ELR (cell line): ENCODE data around the gene IL11RA.
A peak's percentile ranks its signal among the peaks of the same experiment; 100 is the strongest.

Experiments
- DNase-seq: peaks from one replicate; pipeline ENCODE4 v3.0.0-alpha.2; 2015; ENCODE audit warnings: low read depth

Gene IL11RA

GRCh38 chr9:34687276-34688030 is 35.5 kb downstream of the IL11RA start:
- DNase-seq, result no peak

- DNase-seq, result no peak
These were observed 36.5 kb downstream of the IL11RA start for GRCh38 chr9:34688329-34689115.

- no peak for DNase-seq
These were observed 37.1 kb downstream of the IL11RA start for GRCh38 chr9:34689116-34689470.

- DNase-seq, result no peak
These were observed 37.5 kb downstream of the IL11RA start for GRCh38 chr9:34689512-34689911.

GRCh38 chr9:34690983-34691935 is 39.3 kb downstream of the IL11RA start, which contains the start of gene CCL19:
Gene CCL19 (minus strand): TSS chr9:34691276. CDS start chr9:34691139, 137 bp downstream.
- DNase-seq, result no peak

- no peak for DNase-seq
These were observed 39.9 kb downstream of the IL11RA start for GRCh38 chr9:34691936-34692315.

- no peak for DNase-seq
These were observed 41.6 kb downstream of the IL11RA start for GRCh38 chr9:34693560-34693959.

- DNase-seq, result no peak
These were observed 42.8 kb downstream of the IL11RA start for GRCh38 chr9:34694811-34695210.

GRCh38 chr9:34701023-34701768 is 49.2 kb downstream of the IL11RA start:
- peak; percentile 65 for DNase-seq

- peak; percentile 79 for DNase-seq
These were observed 50.1 kb downstream of the IL11RA start for GRCh38 chr9:34701769-34702736.

- DNase-seq, result no peak
These were observed 55.1 kb downstream of the IL11RA start for GRCh38 chr9:34707130-34707529.

- DNase-seq, result no peak
These were observed 57.4 kb downstream of the IL11RA start for GRCh38 chr9:34709196-34709978.

GRCh38 chr9:34710023-34710422 is 58.0 kb downstream of the IL11RA start, which contains the start of gene CCL21:
Gene CCL21 (minus strand): TSS chr9:34710136. CDS start chr9:34710066, 70 bp downstream.
- DNase-seq, result no peak
